ENCODE measurements around the gene SCT. TPM values are rescaled to one million over a fixed set of nuclear protein-coding genes. Genes with fewer than 3 reads are reported as not detected.

Gene SCT
- total RNA-seq, 1 donor from 2014 or later: not detected

DNA sequence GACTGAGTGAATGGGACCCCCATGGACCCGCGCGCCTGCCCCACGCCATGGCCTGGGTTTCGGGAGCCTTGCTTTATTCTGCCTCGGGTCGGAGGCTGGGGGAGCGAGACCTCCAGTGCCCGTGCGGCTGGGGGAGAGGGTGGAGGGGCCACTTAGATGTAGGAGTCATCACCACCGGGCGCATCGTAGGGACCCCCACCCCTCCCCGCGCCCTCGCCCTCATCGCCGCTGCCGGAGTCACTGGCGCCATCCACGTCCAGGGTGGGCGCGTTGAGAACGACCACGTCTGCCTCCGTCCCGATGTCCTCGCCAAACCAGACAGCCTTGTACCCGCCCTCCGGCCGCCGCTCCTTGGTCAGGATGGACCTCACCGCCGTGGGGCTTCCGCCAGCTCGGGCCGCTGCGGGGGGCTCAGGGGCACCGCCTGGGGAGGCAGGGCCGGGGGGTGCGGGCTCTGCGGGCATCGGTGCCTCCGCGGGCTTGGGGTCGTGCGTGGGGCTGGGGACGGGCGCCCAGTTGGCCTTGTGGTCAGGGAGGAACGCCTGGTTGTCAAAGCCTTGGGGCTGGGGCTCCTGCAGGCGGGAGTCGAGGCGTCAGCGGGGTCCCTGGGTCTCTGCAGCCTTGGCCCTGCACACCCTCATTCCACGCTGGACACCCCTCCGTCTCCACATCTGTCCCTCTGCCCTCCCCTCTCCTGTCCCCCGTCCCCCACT is 9.6 kb downstream of the SCT start:
- H3K4me3 ChIP-seq (ENCODE audit: low read depth, low read length): no peak overlapping the region
- TF ChIP-seq, protein P1, sequence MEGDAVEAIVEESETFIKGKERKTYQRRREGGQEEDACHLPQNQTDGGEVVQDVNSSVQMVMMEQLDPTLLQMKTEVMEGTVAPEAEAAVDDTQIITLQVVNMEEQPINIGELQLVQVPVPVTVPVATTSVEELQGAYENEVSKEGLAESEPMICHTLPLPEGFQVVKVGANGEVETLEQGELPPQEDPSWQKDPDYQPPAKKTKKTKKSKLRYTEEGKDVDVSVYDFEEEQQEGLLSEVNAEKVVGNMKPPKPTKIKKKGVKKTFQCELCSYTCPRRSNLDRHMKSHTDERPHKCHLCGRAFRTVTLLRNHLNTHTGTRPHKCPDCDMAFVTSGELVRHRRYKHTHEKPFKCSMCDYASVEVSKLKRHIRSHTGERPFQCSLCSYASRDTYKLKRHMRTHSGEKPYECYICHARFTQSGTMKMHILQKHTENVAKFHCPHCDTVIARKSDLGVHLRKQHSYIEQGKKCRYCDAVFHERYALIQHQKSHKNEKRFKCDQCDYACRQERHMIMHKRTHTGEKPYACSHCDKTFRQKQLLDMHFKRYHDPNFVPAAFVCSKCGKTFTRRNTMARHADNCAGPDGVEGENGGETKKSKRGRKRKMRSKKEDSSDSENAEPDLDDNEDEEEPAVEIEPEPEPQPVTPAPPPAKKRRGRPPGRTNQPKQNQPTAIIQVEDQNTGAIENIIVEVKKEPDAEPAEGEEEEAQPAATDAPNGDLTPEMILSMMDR (conservative IDR thresholded peaks at IDR 0.05; ENCODE audit: low read depth, low read length): no peak
- no peak for DNase-seq (ENCODE audit: low read depth)

DNA sequence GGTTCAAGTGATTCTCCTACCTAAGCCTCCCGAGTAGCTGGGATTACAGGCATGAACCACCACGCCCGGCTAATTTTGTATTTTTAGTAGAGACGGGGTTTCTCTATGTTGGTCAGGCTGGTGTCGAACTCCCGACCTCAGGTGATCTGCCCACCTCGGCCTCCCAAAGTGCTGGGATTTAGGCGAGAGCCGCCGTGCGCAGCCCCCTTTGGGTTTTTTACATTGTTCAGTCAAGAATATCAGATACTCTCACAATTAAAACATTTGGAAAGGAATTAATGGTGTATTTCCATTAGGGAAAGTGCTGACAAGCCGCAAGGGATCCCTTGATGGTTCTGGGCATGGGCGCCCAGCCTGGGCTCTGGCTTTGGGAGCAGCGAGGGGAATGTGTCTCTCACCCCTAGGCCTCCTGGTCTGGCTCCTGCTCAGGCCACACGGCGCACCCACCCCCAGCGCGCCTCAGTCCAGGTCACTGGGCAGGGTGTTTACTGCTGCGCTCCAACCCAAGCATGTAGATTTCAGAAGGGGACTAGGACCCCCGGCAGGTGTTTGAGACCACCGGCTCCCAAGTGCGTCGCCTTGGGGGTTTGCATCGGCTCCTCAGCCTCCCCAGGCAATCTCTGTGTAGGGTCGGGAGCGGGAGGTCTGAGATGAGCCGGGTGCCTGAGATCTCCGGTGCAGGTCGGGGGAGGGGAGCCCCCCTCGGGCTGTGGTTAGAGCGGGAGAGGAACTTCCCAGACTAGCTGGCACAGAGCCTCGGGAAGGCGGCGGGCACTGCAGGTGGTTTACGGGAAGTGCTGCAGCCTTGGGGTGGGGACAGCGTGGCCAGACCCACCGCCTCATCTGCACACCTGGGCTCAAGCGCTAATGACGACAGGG is 10.4 kb downstream of the SCT start:
- TF ChIP-seq, protein P1 (conservative IDR thresholded peaks at IDR 0.05; ENCODE audit: low read depth, low read length): no peak
- DNase-seq (ENCODE audit: low read depth): no peak
- H3K4me3 ChIP-seq (ENCODE audit: low read depth, low read length): peak overlapping the region; percentile 82

DNA sequence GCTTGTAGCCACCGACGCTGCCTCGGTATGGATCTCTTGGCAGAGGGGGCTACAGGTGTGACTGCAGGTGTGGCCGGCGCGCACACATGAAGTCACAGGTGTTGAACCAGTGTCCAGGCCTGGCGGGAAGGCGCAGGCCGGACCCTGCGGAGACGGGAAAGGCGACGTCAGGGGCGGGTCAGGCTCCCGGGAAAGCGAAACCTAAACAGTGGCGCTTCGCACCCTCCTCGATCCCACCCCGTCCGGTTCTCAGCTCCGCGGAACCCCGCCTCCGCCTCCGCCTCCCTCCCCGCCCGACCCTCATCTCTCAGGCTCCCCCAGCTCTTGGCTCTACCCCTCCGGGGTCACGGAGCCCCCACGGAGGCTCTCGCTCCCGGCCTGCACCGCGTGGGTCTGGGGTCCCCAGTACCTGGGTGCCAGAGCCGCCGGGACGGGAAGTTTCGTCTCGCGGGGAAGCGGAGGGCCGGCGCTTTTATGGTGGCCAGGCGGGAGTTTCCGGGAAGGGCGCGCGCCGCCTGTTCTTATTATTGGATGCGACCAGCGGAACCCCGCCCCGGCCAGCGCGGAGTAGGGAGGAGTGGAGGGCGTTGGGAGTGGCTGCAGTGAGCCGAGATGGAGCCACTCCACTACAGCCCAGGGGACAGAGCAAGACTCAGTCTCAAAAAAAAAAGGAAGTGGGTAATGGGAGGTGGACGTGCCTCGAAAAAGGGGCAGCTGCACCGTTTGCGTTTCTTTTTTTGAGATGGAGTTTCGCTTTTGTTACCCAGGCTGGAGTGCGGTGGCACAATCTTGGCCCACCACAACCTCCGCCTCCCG is 11.3 kb downstream of the SCT start, which contains the start of gene IRF7:
Gene IRF7 (minus strand): TSS at position 447 of the 816 bp plus-strand sequence. CDS start 586 bp downstream, outside the sequence.
- DNase-seq (ENCODE audit: low read depth): peak; percentile 12
- peak within 1 kb of the TSS; percentile 82 for H3K4me3 ChIP-seq (ENCODE audit: low read depth, low read length)
- TF ChIP-seq, protein P1 (conservative IDR thresholded peaks at IDR 0.05; ENCODE audit: low read depth, low read length): no peak

DNA sequence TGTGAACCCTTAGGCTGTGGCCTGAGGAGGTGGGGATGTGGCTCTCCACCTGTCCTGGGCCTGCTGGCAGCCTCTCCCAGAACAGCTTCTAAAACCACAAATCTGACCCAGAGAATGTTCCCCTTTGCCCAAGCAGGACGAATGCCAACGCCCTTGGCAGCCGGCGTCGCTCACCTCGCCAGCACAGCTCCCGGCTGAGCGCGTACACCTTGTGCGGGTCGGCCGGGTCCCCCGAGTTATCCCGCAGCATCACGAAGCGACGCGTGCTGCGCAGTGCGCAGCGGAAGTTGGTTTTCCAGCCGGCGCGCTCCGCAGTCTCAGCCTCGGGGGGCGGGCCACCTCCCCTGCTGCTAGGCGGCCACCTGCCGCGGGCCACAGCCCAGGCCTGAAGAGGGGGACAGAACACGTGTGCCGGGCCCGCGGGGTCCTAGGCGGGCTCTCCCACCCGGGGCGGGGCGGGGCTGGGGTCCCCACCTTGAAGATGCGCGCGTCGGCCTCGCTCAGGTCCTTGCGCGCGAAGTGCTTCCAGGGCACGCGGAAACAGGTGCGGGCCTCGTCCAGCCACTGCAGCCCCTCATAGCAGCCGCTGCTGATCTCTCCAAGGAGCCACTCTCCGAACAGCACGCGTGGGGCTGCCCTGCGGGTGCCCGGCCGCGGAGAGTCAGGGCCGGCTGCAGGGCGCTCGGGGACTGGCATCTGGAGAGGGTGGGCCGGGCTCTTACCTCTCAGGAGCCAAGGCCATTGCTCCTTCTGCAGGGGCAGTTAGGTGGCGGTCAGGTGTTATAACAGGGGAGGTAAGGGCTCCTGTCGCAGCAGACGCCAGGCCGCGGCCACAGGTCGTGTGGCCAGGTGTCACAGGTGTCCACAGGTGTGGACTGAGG is 12.1 kb downstream of the SCT start:
- H3K4me3 ChIP-seq (ENCODE audit: low read depth, low read length): peak overlapping the region; percentile 82
- DNase-seq (ENCODE audit: low read depth): no peak
- TF ChIP-seq, protein P1 (conservative IDR thresholded peaks at IDR 0.05; ENCODE audit: low read depth, low read length): no peak

DNA sequence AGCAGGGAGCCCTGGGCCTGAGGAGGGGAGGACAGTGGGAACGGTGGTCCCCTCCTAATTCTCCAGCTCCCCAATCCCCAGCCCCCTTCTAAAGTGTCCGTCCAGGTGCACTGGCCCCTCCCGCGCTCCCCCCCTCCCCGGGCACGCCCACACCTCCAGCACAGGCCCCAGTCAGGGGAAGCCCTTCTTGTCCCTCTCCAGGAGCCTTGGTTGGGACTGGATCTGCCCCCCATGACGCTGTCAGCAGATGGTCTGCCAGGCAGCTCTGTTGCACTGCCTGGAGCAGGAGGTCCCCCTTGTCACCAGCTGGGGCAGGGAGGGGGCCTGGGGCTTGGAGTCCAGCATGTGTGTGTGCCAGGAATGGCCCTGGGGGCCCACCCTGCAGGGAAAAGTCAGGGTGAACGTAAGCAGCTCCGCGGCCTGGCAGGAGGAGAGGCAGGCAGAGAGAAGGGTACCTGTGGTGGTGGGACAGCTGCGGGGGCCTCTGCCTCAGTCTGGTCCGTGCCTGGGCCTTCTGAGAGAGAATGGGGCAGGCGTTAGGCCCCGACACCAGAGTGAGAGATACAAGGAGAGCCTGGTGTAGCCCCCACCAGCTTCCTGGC is 12.9 kb downstream of the SCT start:
- DNase-seq (ENCODE audit: low read depth): no peak
- no peak overlapping the region for H3K4me3 ChIP-seq (ENCODE audit: low read depth, low read length)
- TF ChIP-seq, protein P1 (conservative IDR thresholded peaks at IDR 0.05; ENCODE audit: low read depth, low read length): no peak

Data from epithelial cell of proximal tubule (primary cell).